COLO829 (cell line): Measurements from ENCODE around the gene SACS.

Source experiments
- DNase-seq: peaks from one replicate; pipeline ENCODE4 v3.0.0; 2012; ENCODE audit warnings: low spot score

SACS gene

DNA sequence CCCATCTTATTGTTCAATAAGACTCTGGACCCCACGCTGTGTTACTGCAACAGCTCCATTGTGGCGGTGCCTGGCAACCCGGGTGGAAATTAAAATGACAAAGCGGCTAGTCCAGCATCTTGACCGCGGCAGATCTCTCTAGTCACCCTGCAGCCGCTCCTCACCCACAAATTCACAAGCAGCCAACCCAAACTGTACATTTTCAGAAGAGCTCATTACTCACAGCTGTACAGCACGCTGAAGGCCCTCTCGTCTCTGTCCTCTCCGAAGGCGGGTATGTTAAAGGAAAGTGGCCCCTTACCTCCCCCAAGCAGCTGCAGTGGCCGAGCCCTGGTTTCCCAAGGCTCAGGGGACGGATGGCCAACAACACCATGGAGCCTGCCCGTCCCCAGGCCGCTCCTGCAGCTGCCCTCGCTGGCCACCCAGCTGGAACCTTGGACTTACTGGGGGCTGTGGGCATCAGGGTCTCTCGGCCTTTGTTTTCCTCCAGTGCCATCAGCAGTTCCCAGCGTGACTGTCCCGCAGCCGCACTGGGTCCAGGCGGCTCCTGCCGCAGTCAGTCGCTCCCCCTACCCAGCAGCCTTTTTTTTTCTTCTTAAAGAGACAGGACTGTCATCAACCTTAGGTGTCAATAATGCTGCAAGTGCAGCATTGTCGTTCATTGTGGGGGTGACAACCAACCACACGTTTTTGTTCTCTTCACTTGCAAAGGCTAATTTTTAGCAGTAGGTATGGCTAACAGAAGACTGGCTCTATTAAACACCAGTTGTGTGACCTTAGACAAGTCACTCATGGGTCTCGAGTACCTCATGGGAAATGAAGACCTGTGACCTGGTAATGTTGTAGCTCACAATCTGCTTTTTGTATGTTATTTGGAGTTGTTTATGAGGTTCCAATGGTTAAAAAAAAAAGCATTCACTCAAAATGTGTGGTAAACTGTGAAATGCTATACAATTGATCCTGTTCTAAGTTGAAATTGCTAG, at the start of gene SACS:
Gene SACS, minus strand, starts transcription at position 532 of the 983 bp plus-strand sequence. CDS start 22,463 bp downstream, outside the sequence.
- DNase-seq, result no peak

GRCh38 chr13:23480324-23480723, 46.8 kb upstream of the SACS start:
- DNase-seq, result no peak

- DNase-seq, result no peak
Observed at GRCh38 chr13:23477101-23477500, 43.6 kb upstream of the SACS start.

DNA sequence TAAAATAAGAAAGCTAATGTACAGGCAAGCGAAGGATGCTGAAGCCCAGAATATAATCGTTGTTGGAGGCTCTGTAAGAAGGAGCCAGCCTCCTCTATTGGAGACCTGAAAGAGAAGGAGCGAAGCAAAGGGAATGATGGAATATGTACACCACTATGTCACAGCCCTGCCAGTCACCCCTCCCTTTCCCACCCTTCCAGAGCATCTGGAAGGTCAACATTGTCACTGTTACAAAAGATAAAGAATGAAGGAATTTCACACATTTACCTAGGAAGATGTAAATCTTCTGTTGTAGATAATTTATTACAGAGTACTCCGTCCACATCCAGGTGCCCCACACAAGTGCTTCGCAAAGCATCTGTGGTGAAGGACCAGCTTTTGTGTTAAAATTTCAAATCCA, 39.7 kb upstream of the SACS start:
- DNase-seq, result no peak

DNA sequence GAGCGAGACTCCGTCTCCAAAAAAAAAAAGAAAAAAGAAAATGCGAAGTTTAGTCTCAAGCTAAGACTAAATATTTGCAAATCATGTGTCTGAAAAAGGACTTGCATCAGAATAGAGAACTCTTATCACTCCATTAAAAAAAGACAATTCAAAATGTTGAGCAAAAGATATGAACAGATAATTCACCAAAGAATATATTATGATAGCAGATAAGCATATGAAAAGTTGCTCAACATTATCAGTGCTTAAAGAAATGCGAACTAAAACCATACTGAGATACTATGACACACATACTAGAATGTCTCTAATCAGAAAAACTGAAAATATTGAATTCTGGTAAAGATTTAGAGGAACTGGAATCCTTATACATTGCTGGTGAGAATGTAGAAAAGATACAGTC, 38.7 kb upstream of the SACS start:
- DNase-seq, result no peak

DNA sequence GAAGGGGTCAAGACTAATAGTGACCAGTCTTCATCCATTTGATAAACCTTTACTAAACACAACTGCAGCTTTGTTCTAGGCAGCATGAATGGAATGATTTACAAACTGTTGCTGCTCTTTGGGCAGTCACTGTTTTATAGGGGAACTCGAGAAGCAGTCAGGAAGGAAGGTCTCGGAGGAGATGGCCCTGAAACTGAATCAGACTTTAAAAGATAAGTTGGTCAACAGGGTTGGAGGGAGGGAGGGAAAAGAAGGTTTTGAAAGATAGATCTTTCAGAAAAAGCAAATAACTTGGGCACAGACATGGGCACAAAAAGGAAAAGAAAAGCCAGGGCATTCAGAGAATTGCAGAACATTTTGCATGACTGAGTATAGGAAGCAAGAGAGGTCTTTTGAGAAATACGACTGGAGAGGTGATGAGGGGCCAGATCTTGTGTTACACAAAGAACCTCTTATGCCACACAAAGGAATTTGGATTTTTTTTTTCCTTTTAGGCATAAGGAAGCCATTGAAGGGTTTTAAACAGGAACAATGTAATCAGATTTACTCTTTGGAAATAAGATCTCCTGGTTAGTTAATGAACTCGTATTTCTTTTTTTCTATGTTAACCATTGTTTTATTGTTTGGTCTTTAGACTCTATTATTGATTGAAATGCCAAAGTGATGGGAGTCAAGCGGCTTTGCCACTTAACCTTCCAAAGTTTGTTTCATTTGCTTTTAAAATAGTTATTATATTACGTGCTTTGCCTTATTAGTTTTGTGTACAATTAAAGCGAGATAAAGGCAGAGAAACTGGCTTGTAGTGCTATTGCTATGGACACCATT, 37.5 kb upstream of the SACS start:
- peak; percentile 81 for DNase-seq

DNA sequence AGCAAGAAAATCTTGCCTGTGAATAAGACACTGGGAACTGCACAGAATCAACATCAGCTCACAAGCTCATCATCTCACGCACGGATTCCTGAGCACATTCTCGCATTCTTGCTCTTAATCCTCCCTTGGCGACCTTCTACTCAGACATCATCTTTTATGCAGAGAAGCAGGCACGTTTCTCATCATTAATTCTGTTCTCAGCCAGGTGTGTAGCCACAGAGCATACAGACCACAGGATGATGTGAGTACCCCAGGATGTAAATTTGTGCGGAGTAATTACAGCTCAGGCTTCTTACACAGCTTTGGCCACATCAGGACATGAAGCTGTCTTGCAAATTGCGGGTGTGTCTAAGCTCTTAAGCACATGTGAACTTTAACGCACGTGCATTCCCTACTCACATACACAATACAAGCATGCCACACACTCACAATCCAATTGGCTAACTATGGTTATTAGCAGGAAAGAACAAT, 36.5 kb upstream of the SACS start:
- peak; percentile 42 for DNase-seq

GRCh38 chr13:23468811-23469210, 35.3 kb upstream of the SACS start:
- no peak for DNase-seq

DNA sequence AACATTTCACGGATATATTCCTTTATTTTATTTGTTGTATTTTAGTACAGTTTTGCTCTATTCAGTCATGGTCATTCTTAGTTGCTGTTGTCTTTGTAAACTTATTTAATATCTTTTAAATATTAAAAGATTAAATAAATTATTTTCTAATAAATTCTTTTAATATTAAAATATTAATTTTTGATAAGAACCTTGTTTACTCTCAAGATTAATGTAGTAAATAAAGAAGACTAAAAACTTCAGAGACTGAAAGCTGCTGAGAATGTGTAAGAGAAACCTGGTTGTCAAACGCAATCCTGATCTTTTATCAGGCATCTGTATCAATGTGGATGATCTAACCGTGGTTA, 34.4 kb upstream of the SACS start:
- DNase-seq, result no peak

GRCh38 chr13:23467048-23467931, 33.8 kb upstream of the SACS start:
- no peak for DNase-seq

GRCh38 chr13:23466144-23467002, 32.9 kb upstream of the SACS start:
- no peak for DNase-seq

DNA sequence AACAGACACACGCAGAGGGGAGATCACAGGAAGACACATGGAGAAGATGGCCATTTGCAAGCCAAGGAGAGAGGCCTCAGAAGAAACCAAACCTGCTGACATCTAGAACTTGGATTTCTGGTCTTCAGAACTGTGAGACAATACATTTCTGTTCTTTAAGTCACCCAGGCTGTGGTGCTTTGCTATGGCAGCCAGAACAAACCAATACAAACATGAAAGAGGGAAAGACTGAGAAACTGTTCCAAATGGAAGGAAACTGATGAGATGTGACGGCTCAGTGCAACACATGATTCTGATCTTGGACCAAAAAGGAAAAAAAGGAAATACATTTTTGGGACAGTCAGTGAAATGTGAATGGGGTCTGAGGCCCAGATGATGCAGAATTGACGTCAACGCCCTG, 30.2 kb upstream of the SACS start:
- DNase-seq, result no peak

- DNase-seq, result no peak
Observed at GRCh38 chr13:23462815-23463559, 29.5 kb upstream of the SACS start.

GRCh38 chr13:23461544-23461943, 28.0 kb upstream of the SACS start:
- DNase-seq, result no peak

GRCh38 chr13:23460921-23461320, 27.4 kb upstream of the SACS start:
- no peak for DNase-seq

GRCh38 chr13:23460309-23460708, 26.8 kb upstream of the SACS start:
- DNase-seq, result no peak

DNA sequence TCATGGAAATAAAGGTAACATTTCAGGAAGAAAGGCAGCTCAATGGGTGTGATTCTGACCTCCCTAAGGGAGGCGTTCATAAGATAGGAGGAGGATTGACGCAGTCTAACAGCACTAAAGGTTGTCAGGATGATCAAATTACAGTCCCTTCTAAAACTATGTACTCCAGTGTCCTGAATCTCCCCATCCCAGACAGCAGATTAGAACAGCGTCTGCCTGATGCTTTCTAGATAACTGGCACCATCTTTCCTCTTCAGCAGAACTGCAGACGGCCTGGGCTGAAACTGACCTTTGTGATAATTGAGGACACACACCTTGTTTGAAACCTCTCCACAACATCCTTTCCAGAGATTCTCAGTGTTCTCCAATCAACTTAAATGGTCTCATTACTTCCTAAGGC, 25.5 kb upstream of the SACS start:
- DNase-seq, result no peak

DNA sequence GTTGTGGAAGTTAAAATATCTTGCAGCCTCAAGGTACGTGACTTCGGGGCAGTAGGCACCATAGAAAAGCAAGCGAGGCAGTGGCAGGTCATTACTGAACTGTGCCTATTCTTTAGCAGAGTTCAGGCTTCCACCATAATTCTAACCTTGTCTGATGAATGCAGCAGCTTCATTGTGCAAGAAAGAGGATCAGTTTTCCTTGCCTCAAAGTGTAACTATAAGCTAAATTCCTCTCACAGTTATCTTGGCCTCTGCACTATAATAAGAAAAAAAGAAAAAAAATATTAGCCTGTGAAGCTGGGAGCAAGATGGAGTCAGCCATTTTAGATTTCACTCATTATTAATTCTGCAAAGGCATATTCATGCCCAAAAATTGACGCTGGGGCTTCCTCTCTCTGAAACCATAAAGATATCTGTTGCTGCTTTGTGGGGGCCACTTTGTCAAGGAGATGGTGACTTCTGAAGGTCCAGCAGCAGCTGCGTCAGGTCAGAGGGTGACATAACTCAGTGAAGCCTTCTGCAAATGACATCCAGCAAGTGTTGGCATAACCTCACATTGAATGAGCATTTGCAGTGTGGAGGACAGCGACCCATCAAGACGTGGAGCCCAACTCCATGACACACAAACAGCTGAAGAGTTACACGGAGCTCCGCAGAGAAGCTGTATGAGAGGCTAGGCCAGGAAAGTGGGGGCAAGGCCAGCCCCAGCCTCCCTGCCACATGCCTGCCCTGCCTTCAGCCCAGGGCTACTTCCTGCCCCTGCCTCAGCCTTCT, 23.1 kb upstream of the SACS start:
- DNase-seq, result no peak

DNA sequence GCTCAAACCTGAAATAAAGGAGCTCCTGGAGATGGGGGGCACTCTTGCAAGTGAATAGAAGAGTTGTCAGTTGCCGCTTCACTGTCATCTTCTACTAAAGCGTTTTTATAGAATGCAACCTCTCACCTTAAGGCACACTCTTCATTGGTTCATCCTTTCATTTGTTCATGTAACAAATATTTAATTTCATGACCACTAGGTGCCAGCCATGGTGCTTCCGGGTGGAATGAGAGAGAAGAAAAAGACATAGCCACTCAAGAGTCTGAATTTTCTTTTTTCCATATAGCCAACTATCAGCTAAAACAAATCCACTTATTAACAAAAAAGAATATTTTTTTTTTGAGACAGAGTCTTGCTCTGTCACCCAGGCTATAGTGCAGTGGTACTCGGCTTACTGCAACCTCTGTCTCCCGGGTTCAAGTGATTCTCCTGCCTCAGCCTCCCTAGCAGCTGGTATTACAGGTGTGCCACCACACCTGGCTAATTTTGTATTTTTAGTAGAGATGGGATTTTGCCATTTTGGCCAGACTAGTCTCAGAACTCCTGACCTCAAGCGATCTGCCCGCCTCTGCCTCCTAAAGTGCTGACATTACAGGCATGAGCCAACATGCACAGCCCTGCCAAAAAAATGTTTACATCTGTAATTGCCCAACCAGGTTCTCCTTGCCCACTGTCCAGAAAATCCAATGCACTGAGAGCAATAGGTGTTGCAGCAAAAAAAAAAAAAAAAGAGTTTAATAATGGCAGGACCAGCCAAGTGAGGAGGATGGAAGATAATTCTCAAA, 22.1 kb upstream of the SACS start:
- no peak for DNase-seq
